ENCODE measurements around the gene RNF13. TPM values are rescaled to one million over a fixed set of nuclear protein-coding genes. Genes with fewer than 3 reads are reported as not detected.

RNF13 gene
- total RNA-seq, 3 donors from 2014 or later: 95.0 to 142 (median 114) TPM

DNA sequence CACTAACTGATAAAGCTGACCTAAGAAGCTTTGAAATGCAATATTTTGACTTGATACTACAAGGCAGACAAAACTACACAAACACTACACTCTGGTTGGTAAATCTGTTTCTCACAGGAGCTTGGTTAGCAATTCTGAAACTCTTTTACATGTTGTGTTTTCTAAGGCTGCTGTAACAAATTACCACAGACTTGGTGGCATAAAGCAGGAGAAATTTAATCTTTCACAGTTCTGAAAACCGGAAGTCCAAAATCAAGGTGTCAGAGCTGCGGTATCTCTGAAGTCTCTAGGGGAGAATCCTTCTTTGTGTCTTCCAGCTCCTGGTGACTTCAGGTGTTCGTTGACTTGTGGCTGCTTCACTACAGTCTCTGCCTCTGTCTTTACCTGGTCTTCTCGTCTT lies 170.6 kb downstream of the RNF13 start:
- Histone ChIP-seq H3K27me3 (no peaks in the 10 kb centered on the region), H3K4me1 (no peaks in the 10 kb centered on the region), H3K27ac (no peak overlapping the region), H3K36me3 (no peaks in the 10 kb centered on the region), H3K4me3 (no peak overlapping the region), H3K9me3 (no peaks in the 10 kb centered on the region)
- intact Hi-C loops (cut with DNase I; ENCODE audit: low total_unique reads): no loop called here
- TF ChIP-seq POLR2AphosphoS5 (IDR thresholded peaks at IDR 0.05) (no peak), CTCF (IDR thresholded peaks at IDR 0.05) (no peak), POLR2A (IDR thresholded peaks at IDR 0.05) (no peak)
- no peak for DNase-seq (ENCODE audit: low spot score in 2 of 2)

DNA sequence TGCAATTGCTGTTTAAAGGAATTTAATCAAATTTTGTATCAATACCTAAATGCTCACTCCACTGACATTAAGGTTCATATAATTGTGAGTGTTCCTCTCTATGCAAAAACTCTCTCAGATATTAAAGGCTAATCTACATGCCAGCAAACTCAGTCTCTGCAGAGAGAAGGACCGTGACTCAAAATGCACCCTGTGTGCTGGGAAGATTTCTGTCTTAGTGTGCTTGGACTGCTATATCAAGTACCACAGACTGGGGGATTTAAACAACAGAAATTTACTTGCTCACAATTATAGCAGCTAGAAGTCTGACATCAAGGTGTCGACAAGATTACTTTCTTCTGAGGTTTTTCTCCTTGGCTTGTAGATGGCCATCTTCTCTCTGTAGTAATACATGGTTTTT lies 176.3 kb downstream of the RNF13 start:
- no peaks in the 10 kb centered on the region for H3K27me3 ChIP-seq
- intact Hi-C loops (cut with DNase I; ENCODE audit: low total_unique reads): no loop called here
- H3K27ac ChIP-seq: no peak overlapping the region
- DNase-seq (ENCODE audit: low spot score in 2 of 2): no peak
- peaks cover 1 to 7% of the 10 kb centered on the region in 2 donors for H3K9me3 ChIP-seq
- no peak overlapping the region for H3K4me3 ChIP-seq
- H3K36me3 ChIP-seq: no peaks in the 10 kb centered on the region
- TF ChIP-seq POLR2A (IDR thresholded peaks at IDR 0.05) (no peak), CTCF (IDR thresholded peaks at IDR 0.05) (no peak), POLR2AphosphoS5 (IDR thresholded peaks at IDR 0.05) (no peak)
- no peaks in the 10 kb centered on the region for H3K4me1 ChIP-seq

DNA sequence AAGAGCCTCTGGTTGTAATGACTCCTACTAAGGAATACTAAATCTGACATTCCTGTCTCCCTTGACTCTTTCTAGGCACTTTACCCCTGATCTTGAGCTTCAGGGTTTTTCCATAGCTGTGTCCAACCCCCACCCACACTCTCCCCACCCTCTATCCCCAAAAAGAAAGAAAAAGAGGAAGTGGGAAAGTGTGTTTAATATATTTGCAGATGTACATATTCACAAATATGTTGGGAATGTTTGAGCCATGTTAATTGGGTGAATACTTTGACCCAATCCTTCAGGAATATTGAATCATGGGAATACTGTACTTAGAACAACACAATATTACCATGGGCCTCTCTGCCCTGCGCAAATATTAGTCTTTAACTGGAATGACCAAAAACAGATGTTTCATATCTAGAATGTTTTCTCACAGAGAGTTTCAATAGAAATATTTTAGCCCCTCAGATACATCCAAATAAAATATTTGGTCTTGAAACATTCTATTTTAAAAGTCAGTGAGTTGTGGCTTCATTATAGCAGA lies 177.5 kb downstream of the RNF13 start:
- no peak for DNase-seq (ENCODE audit: low spot score in 2 of 2)
- TF ChIP-seq CTCF (IDR thresholded peaks at IDR 0.05) (no peak), POLR2AphosphoS5 (IDR thresholded peaks at IDR 0.05) (no peak), POLR2A (IDR thresholded peaks at IDR 0.05) (no peak)
- no peaks in the 10 kb centered on the region for H3K4me1 ChIP-seq
- no peak overlapping the region for H3K27ac ChIP-seq
- intact Hi-C loops (cut with DNase I; ENCODE audit: low total_unique reads): no loop called here
- no peak overlapping the region for H3K4me3 ChIP-seq
- H3K9me3 ChIP-seq: peaks cover 13 to 19% of the 10 kb centered on the region in 2 donors
- no peaks in the 10 kb centered on the region for H3K36me3 ChIP-seq
- H3K27me3 ChIP-seq: no peaks in the 10 kb centered on the region

- TF ChIP-seq POLR2AphosphoS5 (IDR thresholded peaks at IDR 0.05) (no peak), POLR2A (IDR thresholded peaks at IDR 0.05) (no peak), CTCF (IDR thresholded peaks at IDR 0.05) (no peak)
- H3K27me3 ChIP-seq: no peaks in the 10 kb centered on the region
- H3K4me3 ChIP-seq: no peak overlapping the region
- H3K4me1 ChIP-seq: no peaks in the 10 kb centered on the region
- H3K27ac ChIP-seq: no peak overlapping the region
- H3K9me3 ChIP-seq: peaks cover 16 to 19% of the 10 kb centered on the region in 2 donors
- intact Hi-C loops (cut with DNase I; ENCODE audit: low total_unique reads): no loop called here
- no peak for DNase-seq (ENCODE audit: low spot score in 2 of 2)
- H3K36me3 ChIP-seq: no peaks in the 10 kb centered on the region
Observed at GRCh38 chr3:149992416-149993058, 179.5 kb downstream of the RNF13 start.

- H3K9me3 ChIP-seq: peaks cover 13 to 29% of the 10 kb centered on the region in 2 donors
- H3K27ac ChIP-seq: no peak overlapping the region
- no peak overlapping the region for H3K4me3 ChIP-seq
- H3K4me1 ChIP-seq: no peaks in the 10 kb centered on the region
- DNase-seq (ENCODE audit: low spot score in 2 of 2): no peak
- no peak for TF ChIP-seq POLR2AphosphoS5 (IDR thresholded peaks at IDR 0.05)
- TF ChIP-seq CTCF (IDR thresholded peaks at IDR 0.05): no peak
- TF ChIP-seq POLR2A (IDR thresholded peaks at IDR 0.05): no peak
- H3K27me3 ChIP-seq: no peaks in the 10 kb centered on the region
- H3K36me3 ChIP-seq: no peaks in the 10 kb centered on the region
- intact Hi-C loops (cut with DNase I; ENCODE audit: low total_unique reads): no loop called here
Observed at GRCh38 chr3:149998946-149999345, 185.9 kb downstream of the RNF13 start.

All from breast epithelium (tissue), 4 donors.